IMR-90 (cell line): ENCODE results near the gene AGPAT3. TPM values are rescaled to one million over a fixed set of nuclear protein-coding genes. Genes with fewer than 3 reads are reported as not detected.

ENCODE experiments used
- ATAC-seq: fragments of 200-7000 bp; cut with Tn5 transposase; 2 replicates; pipeline ENCODE4 v1.9.1; 2020; ENCODE audit warnings: low read depth, mild to moderate bottlenecking, moderate library complexity
- BruUV-seq: library from RNA; stranded (reverse); fragments of 400-500 nt; replicated peaks from 2 replicates; lab custom pipeline; 2021; lab: Mats Ljungman, UMichigan
- CTCF ChIA-PET: fragments of 300-600 bp; formaldehyde crosslinking; extraction: SDS; loops from one replicate; lab custom pipeline; 2021; ENCODE audit warnings: antibody characterized with exemption; lab: Yijun Ruan, JAX
- POLR2A ChIA-PET: fragments of 300-600 bp; sonication (Branson Sonifier 250); formaldehyde crosslinking; loops from one replicate; lab custom pipeline; 2022; ENCODE audit warnings: antibody characterized with exemption; ENCODE audit not compliant: unreplicated experiment; lab: Charles Lee
- DNase-seq: peaks from one replicate; pipeline ENCODE4 v3.0.0; 2013
- H2AFZ ChIP-seq: replicated peaks from 2 replicates; pipeline ENCODE3; 2013; ENCODE audit warnings: low read length, mild to moderate bottlenecking; ENCODE audit not compliant: poor library complexity
- H2AK5ac ChIP-seq: 2 replicates; pipeline ENCODE4 v1.6.1; 2013; ENCODE audit warnings: low read depth, low read length, inconsistent platforms
- H2AK9ac ChIP-seq: replicated peaks from 2 replicates; pipeline ENCODE3; 2013; ENCODE audit warnings: mild to moderate bottlenecking, low read depth, low read length, moderate library complexity; ENCODE audit not compliant: poor library complexity
- H2BK120ac ChIP-seq: 2 replicates; pipeline ENCODE4 v1.6.1; 2013; ENCODE audit warnings: low read depth, low read length, inconsistent platforms
- H2BK15ac ChIP-seq: 3 replicates; pipeline ENCODE4 v1.6.1; 2013; ENCODE audit warnings: low read depth, low read length, inconsistent platforms
- H2BK20ac ChIP-seq: 2 replicates; pipeline ENCODE4 v1.6.1; 2013; ENCODE audit warnings: low read depth, mild to moderate bottlenecking, inconsistent platforms, low read length, moderate library complexity
- H2BK5ac ChIP-seq: 2 replicates; pipeline ENCODE4 v1.6.1; 2013; ENCODE audit warnings: mild to moderate bottlenecking, low read depth, low read length, inconsistent platforms; ENCODE audit not compliant: poor library complexity, severe bottlenecking
- H3K14ac ChIP-seq: replicated peaks from 2 replicates; pipeline ENCODE4 v1.6.1; 2013; ENCODE audit warnings: low read depth, low read length, inconsistent platforms
- H3K18ac ChIP-seq: 2 replicates; pipeline ENCODE4 v1.6.1; 2013; ENCODE audit warnings: low read depth, low read length, control low read depth
- H3K23ac ChIP-seq: 2 replicates; pipeline ENCODE4 v1.6.1; 2013; ENCODE audit warnings: low read depth, low read length, inconsistent platforms
- H3K27ac ChIP-seq: 2 replicates; pipeline ENCODE4 v1.5.1; 2013; ENCODE audit warnings: mild to moderate bottlenecking, control low read depth, low read length; ENCODE audit not compliant: insufficient read depth
- H3K27me3 ChIP-seq: 2 replicates; pipeline ENCODE4 v1.6.1; 2013; ENCODE audit warnings: low read length; ENCODE audit not compliant: control insufficient read depth, insufficient read depth
- H3K36me3 ChIP-seq: 2 replicates; pipeline ENCODE4 v1.6.1; 2013; ENCODE audit warnings: low read length, mixed read lengths; ENCODE audit not compliant: control insufficient read depth, insufficient read depth
- H3K4ac ChIP-seq: 2 replicates; pipeline ENCODE4 v1.6.1; 2013; ENCODE audit warnings: low read depth, low read length, inconsistent platforms
- H3K4me1 ChIP-seq: 2 replicates; pipeline ENCODE4 v1.6.1; 2013; ENCODE audit warnings: low read length, mixed read lengths; ENCODE audit not compliant: control insufficient read depth, insufficient read depth
- H3K4me2 ChIP-seq: 2 replicates; pipeline ENCODE4 v1.6.1; 2013; ENCODE audit warnings: low read depth, mild to moderate bottlenecking, control low read depth, low read length, moderate library complexity
- H3K4me3 ChIP-seq: 2 replicates; pipeline ENCODE4 v1.5.1; 2013; ENCODE audit warnings: low read depth, mild to moderate bottlenecking, control low read depth, low read length, moderate library complexity; ENCODE audit not compliant: insufficient read depth
- H3K56ac ChIP-seq: 2 replicates; pipeline ENCODE4 v1.6.1; 2013; ENCODE audit warnings: low read length, inconsistent platforms; ENCODE audit not compliant: insufficient read depth; ENCODE audit errors: extremely low read depth
- H3K79me1 ChIP-seq, 2 experiments: 2 replicates each; pipeline ENCODE4 v1.6.1; 2013; ENCODE audit warnings: low read length in 2 of 2, inconsistent platforms in 1 of 2, low read depth in 1 of 2
- H3K9ac ChIP-seq: 2 replicates; pipeline ENCODE4 v1.6.1; 2013; ENCODE audit warnings: low read depth, low read length, control low read depth
- H3K9me1 ChIP-seq: 2 replicates; pipeline ENCODE4 v1.6.1; 2013; ENCODE audit warnings: low read length, inconsistent platforms; ENCODE audit not compliant: insufficient read depth
- H3K9me3 ChIP-seq: 2 replicates; pipeline ENCODE4 v1.6.1; 2013; ENCODE audit warnings: low read length; ENCODE audit not compliant: control insufficient read depth, insufficient read depth
- H4K20me1 ChIP-seq: 2 replicates; pipeline ENCODE4 v1.6.1; 2013; ENCODE audit warnings: low read length, inconsistent platforms; ENCODE audit not compliant: insufficient read depth
- H4K5ac ChIP-seq: 2 replicates; pipeline ENCODE4 v1.6.1; 2013; ENCODE audit warnings: mild to moderate bottlenecking, low read depth, low read length, control low read depth
- H4K8ac ChIP-seq, 2 experiments: 2 replicates each; pipeline ENCODE4 v1.6.1; 2013; ENCODE audit warnings: low read depth in 2 of 2, low read length in 2 of 2, control low read depth in 1 of 2, inconsistent platforms in 1 of 2
- H4K91ac ChIP-seq: 2 replicates; pipeline ENCODE4 v1.6.1; 2013; ENCODE audit warnings: low read depth, low read length, inconsistent platforms; ENCODE audit not compliant: insufficient read depth
- BHLHE40 ChIP-seq: fragments of 150-350 bp; IDR thresholded peaks from 2 replicates; pipeline ENCODE4 v1.6.1; 2016; ENCODE audit warnings: mild to moderate bottlenecking, low read depth, low read length
- CEBPB ChIP-seq: IDR thresholded peaks from 2 replicates; pipeline ENCODE4 v1.6.1; 2012; ENCODE audit warnings: low read depth, low read length, improper control_type of control experiment
- FOS ChIP-seq: fragments of 150-350 bp; IDR thresholded peaks from 2 replicates; pipeline ENCODE4 v1.6.1; 2016; ENCODE audit warnings: low read depth, low read length
- MAFK ChIP-seq: IDR thresholded peaks from 2 replicates; pipeline ENCODE4 v1.6.1; 2012; ENCODE audit warnings: low read depth, low read length, improper control_type of control experiment
- MAZ ChIP-seq: IDR thresholded peaks from 2 replicates; pipeline ENCODE4 v1.6.1; 2012; ENCODE audit warnings: low read depth, mild to moderate bottlenecking, low read length, improper control_type of control experiment, moderate library complexity, borderline replicate concordance
- MXI1 ChIP-seq: IDR thresholded peaks from 2 replicates; pipeline ENCODE4 v1.6.1; 2012; ENCODE audit warnings: low read depth, mild to moderate bottlenecking, low read length, moderate library complexity, borderline replicate concordance
- NFE2L2 ChIP-seq: fragments of 150-350 bp; IDR thresholded peaks from 2 replicates; pipeline ENCODE4 v1.6.1; 2016; ENCODE audit warnings: low read depth, mild to moderate bottlenecking, low read length
- POLR2A ChIP-seq: IDR thresholded peaks from 2 replicates; pipeline ENCODE4 v1.6.1; 2012; ENCODE audit warnings: mild to moderate bottlenecking, low read depth, low read length
- RAD21 ChIP-seq: IDR thresholded peaks from 2 replicates; pipeline ENCODE4 v1.6.1; 2012; ENCODE audit warnings: low read length, improper control_type of control experiment
- RCOR1 ChIP-seq: IDR thresholded peaks from 2 replicates; pipeline ENCODE4 v1.6.1; 2012; ENCODE audit warnings: mild to moderate bottlenecking, low read length, improper control_type of control experiment; ENCODE audit not compliant: insufficient replicate concordance
- RFX5 ChIP-seq: IDR thresholded peaks from 2 replicates; pipeline ENCODE4 v1.8.0; 2012; ENCODE audit warnings: low read depth, mild to moderate bottlenecking, low read length, moderate library complexity
- SMC3 ChIP-seq: fragments of 150-350 bp; IDR thresholded peaks from 2 replicates; pipeline ENCODE4 v1.6.1; 2016; ENCODE audit warnings: low read depth, mild to moderate bottlenecking, antibody characterized with exemption, low read length, moderate library complexity
- WGBS, 2 experiments: methylation state at CpG; one replicate each; pipeline versions ENCODE4 v1.1.5 to v1.1.7; 2013; ENCODE audit warnings: missing lambda C conversion rate in 2 of 2; ENCODE audit not compliant: insufficient read length in 1 of 2; ENCODE audit errors: extremely low coverage in 2 of 2; 5-methylcytosine and 5-hydroxymethylcytosine counted together
- dilution Hi-C: fragments of 300-500 bp; cut with HindIII; formaldehyde crosslinking; loops from one replicate; pipeline ENCODE4 v1.14.3; 2018; ENCODE audit warnings: low sequenced_read_pairs; ENCODE audit not compliant: unreplicated experiment
- in situ Hi-C: fragments of 300-500 bp; cut with MboI; formaldehyde crosslinking; loops from 3 replicates; pipeline ENCODE4 v1.14.3; 2019; ENCODE audit warnings: low sequenced_read_pairs, inconsistent platforms, mixed read lengths
- intact Hi-C: fragments of 100-400 bp; cut with micrococcal nuclease; formaldehyde crosslinking; loops from 2 replicates; pipeline ENCODE4 v1.10.0; 2022
- polyA plus RNA-seq, 3 experiments: library from polyadenylated mRNA; depleted of rRNA; stranded (reverse); fragments of >200 nt; gene quantifications; 2 replicates each; pipeline ENCODE4 v1.2.3, GENCODE V29; 2012; ENCODE audit warnings: low replicate concordance in 1 of 3
- total RNA-seq: library from RNA; depleted of rRNA; stranded (reverse); fragments of >200 nt; gene quantifications from 2 replicates; pipeline ENCODE4 v1.2.3, GENCODE V29; 2012
- TF ChIP-seq, protein P1 (sequence below): conservative IDR thresholded peaks from 2 replicates; pipeline ENCODE4 v1.5.1; 2012; ENCODE audit warnings: mild to moderate bottlenecking, low read depth, low read length, improper control_type of control experiment
- TF ChIP-seq, protein P2 (sequence below): fragments of 150-350 bp; IDR thresholded peaks from 2 replicates; pipeline ENCODE4 v1.6.1; 2016; ENCODE audit warnings: low read depth, mild to moderate bottlenecking, low read length, moderate library complexity, borderline replicate concordance
- TF ChIP-seq, protein P3 (sequence below): fragments of 150-350 bp; IDR thresholded peaks from 2 replicates; pipeline ENCODE4 v1.6.1; 2017; ENCODE audit warnings: mild to moderate bottlenecking, antibody characterized with exemption, low read length, low read depth

AGPAT3 gene
- total and polyA plus RNA-seq, 2 of the 4 experiments (the other 2 are of a cell fraction), result 27.1 to 38.7 TPM

DNA sequence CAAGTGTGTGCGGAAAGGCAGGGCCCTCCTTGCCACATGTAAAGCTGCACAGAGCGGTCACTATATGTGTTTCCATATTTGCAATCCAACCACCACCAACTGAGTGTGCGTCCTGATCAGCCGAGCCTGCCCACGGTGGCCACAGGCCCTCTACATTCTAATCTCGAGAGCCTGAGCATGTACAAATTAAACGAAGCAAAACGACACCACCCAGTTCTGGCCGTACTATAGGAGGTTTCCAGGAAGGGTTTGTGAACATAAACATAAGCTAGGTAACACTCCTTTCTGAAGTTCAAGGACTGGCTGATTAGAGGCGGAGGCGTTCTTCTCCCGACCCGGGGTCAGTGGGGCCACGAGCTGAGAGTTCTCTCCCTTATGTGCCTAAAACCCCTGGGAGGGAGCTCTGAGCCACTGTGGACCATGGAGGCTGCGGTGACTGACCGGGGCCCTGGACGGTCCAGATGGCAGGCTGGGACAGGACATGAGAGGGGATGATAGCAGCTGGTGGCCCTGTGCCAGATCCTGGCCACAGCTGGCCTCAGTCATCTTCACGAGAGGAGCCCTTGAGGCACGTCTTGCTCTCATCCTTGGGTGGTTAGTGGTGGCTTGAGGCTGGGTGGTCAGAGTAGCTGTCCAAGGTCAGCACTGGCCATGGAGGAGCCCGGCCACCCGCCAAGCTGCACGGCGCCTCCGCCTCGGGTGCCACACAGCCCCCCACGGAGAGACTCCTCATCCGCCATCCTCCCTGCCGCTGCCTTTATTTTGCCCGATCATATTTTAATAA is 108.0 kb downstream of the AGPAT3 start:
- peak; percentile 22; the same call in 1 of the 2 replicates for ATAC-seq
- CTCF ChIA-PET, result no interaction called here
- no peak for TF ChIP-seq MXI1
- no peak for TF ChIP-seq RCOR1
- TF ChIP-seq, protein P1, sequence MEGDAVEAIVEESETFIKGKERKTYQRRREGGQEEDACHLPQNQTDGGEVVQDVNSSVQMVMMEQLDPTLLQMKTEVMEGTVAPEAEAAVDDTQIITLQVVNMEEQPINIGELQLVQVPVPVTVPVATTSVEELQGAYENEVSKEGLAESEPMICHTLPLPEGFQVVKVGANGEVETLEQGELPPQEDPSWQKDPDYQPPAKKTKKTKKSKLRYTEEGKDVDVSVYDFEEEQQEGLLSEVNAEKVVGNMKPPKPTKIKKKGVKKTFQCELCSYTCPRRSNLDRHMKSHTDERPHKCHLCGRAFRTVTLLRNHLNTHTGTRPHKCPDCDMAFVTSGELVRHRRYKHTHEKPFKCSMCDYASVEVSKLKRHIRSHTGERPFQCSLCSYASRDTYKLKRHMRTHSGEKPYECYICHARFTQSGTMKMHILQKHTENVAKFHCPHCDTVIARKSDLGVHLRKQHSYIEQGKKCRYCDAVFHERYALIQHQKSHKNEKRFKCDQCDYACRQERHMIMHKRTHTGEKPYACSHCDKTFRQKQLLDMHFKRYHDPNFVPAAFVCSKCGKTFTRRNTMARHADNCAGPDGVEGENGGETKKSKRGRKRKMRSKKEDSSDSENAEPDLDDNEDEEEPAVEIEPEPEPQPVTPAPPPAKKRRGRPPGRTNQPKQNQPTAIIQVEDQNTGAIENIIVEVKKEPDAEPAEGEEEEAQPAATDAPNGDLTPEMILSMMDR, result no peak
- TF ChIP-seq MAFK, result no peak
- TF ChIP-seq RFX5, result no peak
- no peak for TF ChIP-seq NFE2L2
- no peak for TF ChIP-seq FOS
- TF ChIP-seq CEBPB, result no peak
- no peak for TF ChIP-seq POLR2A
- no peak for TF ChIP-seq MAZ
- no peak for TF ChIP-seq SMC3
- no peak for TF ChIP-seq BHLHE40
- TF ChIP-seq, protein P2, sequence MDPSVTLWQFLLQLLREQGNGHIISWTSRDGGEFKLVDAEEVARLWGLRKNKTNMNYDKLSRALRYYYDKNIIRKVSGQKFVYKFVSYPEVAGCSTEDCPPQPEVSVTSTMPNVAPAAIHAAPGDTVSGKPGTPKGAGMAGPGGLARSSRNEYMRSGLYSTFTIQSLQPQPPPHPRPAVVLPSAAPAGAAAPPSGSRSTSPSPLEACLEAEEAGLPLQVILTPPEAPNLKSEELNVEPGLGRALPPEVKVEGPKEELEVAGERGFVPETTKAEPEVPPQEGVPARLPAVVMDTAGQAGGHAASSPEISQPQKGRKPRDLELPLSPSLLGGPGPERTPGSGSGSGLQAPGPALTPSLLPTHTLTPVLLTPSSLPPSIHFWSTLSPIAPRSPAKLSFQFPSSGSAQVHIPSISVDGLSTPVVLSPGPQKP, result no peak
- no peak for TF ChIP-seq RAD21
- TF ChIP-seq, protein P3, sequence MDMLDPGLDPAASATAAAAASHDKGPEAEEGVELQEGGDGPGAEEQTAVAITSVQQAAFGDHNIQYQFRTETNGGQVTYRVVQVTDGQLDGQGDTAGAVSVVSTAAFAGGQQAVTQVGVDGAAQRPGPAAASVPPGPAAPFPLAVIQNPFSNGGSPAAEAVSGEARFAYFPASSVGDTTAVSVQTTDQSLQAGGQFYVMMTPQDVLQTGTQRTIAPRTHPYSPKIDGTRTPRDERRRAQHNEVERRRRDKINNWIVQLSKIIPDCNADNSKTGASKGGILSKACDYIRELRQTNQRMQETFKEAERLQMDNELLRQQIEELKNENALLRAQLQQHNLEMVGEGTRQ, result no peak

More for the DNA sequence above, 108.0 kb downstream of the AGPAT3 start:
- Histone ChIP-seq H3K9me1 (peaks cover 5% of the 10 kb centered on the region), H3K27me3 (no peaks in the 10 kb centered on the region), H2BK5ac (no peak overlapping the region), H2AK9ac (no peak overlapping the region), H2BK20ac (no peak overlapping the region), H3K36me3 (peaks cover 29% of the 10 kb centered on the region), H3K4me3 (no peak overlapping the region), H2AFZ (peak overlapping the region; percentile 33), H4K20me1 (peaks cover 9% of the 10 kb centered on the region), H3K4me2 (no peak overlapping the region), H3K18ac (no peak overlapping the region), H2AK5ac (no peak overlapping the region), H3K27ac (no peak overlapping the region), H3K14ac (no peak overlapping the region), H2BK15ac (no peak overlapping the region), H3K23ac (no peak overlapping the region), H4K8ac (no peak overlapping the region), H3K4me1 (peaks cover 2% of the 10 kb centered on the region; the same call in 1 of the 2 replicates), H3K4ac (no peak overlapping the region), H3K9me3 (no peaks in the 10 kb centered on the region), H3K79me1 (peaks cover 0 to 8% of the 10 kb centered on the region in 2 experiments; a peak in 2 of 4 replicates), H4K5ac (no peak overlapping the region), H3K56ac (no peak overlapping the region), H2BK120ac (no peak overlapping the region), H4K91ac (no peak overlapping the region), H3K9ac (no peak overlapping the region)
- DNase-seq, result peak; percentile 8
- intact Hi-C loops, result no loop called here
- POLR2A ChIA-PET, result no interaction called here
- dilution Hi-C loops, result no loop called here
- 42% methylated on average over 10 of the region's 29 CpGs; no CpG with 5 or more reads in 1 of the 2 experiments for WGBS, 2 experiments
- in situ Hi-C loops, result no loop called here
- BruUV-seq, result no TSS peak
